CD4-positive, alpha-beta T cell (primary cell): ENCODE measurements around the gene OR6K6. TPM values are rescaled to one million over a fixed set of nuclear protein-coding genes. Genes with fewer than 3 reads are reported as not detected.

Experiments used
- ATAC-seq: fragments of 200-7000 bp; cut with Tn5 transposase; one replicate; pipeline ENCODE4 v1.10.0; 2022; ENCODE audit warnings: mild to moderate bottlenecking; ENCODE audit not compliant: poor library complexity
- CTCF ChIA-PET: fragments of 350-600 bp; sonication (Branson Sonifier 250); formaldehyde crosslinking; loops from one replicate; lab custom pipeline; 2021; ENCODE audit warnings: antibody characterized with exemption, inconsistent platforms; lab: Charles Lee
- POLR2A ChIA-PET: fragments of 350-600 bp; sonication (Branson Sonifier 250); formaldehyde crosslinking; loops from one replicate; lab custom pipeline; 2021; ENCODE audit warnings: antibody characterized with exemption, inconsistent platforms; lab: Charles Lee
- DNase-seq, 14 experiments: peaks; one replicate each; pipeline ENCODE4 v3.0.0-alpha.2; 2013 to 2020; ENCODE audit warnings: mixed read lengths in 2 of 14
- H3K27ac ChIP-seq, 2 donors: one replicate each; pipeline versions ENCODE4 v1.5.1 to v1.7.0; 2013; ENCODE audit warnings: low read length in 2 of 2, low read depth in 1 of 2, mild to moderate bottlenecking in 1 of 2
- H3K27me3 ChIP-seq, 2 experiments: 1 replicate in 1 of 2; 2 replicates in 1 of 2; pipeline versions ENCODE4 v1.6.1 to v1.7.0; 2013; ENCODE audit warnings: low read length in 2 of 2, control low read depth in 1 of 2, mild to moderate bottlenecking in 1 of 2, moderate library complexity in 1 of 2; ENCODE audit not compliant: insufficient read depth in 2 of 2, control insufficient read depth in 1 of 2
- H3K36me3 ChIP-seq: one replicate; pipeline ENCODE4 v1.6.1; 2013; ENCODE audit warnings: low read length, control low read depth; ENCODE audit not compliant: insufficient read depth
- H3K4me1 ChIP-seq: one replicate; pipeline ENCODE4 v1.6.1; 2013; ENCODE audit warnings: low read length, control low read depth; ENCODE audit not compliant: insufficient read depth
- H3K4me3 ChIP-seq: one replicate; pipeline ENCODE4 v1.5.1; 2013; ENCODE audit warnings: mild to moderate bottlenecking, low read length, moderate library complexity
- H3K9me3 ChIP-seq, 2 experiments: 1 replicate in 1 of 2; 2 replicates in 1 of 2; pipeline versions ENCODE4 v1.6.1 to v1.7.0; 2013; ENCODE audit warnings: low read length in 2 of 2, mild to moderate bottlenecking in 2 of 2, control low read depth in 1 of 2, moderate library complexity in 1 of 2; ENCODE audit not compliant: control insufficient read depth in 1 of 2, insufficient read depth in 1 of 2
- H3K27ac Mint-ChIP-seq: one replicate; pipeline ENCODE4 v1.8.0; 2020; ENCODE audit warnings: mixed read lengths
- H3K27me3 Mint-ChIP-seq: one replicate; pipeline ENCODE4 v1.8.0; 2021; ENCODE audit warnings: mixed read lengths
- H3K36me3 Mint-ChIP-seq: one replicate; pipeline ENCODE4 v1.8.0; 2021; ENCODE audit warnings: low read depth, mixed read lengths
- H3K4me1 Mint-ChIP-seq: one replicate; pipeline ENCODE4 v1.8.0; 2021; ENCODE audit warnings: low read depth, mixed read lengths
- H3K4me3 Mint-ChIP-seq: one replicate; pipeline ENCODE4 v1.8.0; 2020; ENCODE audit warnings: mild to moderate bottlenecking, mixed read lengths
- H3K9me3 Mint-ChIP-seq: one replicate; pipeline ENCODE4 v1.8.0; 2020; ENCODE audit warnings: mixed read lengths
- intact Hi-C, 2 experiments: fragments of 100-400 bp; cut with DNase I in 1 of 2; cut with micrococcal nuclease in 1 of 2; formaldehyde crosslinking; loops; one replicate each; pipeline versions ENCODE4 v1.15.1 to v1.9.0; 2023 to 2025; cut with DNase I, micrococcal nuclease
- total RNA-seq, 174 experiments: library from RNA in 2 of 174; stranded (reverse) in 2 of 174; gene quantifications; one replicate each; pipeline ENCODE4 v1.2.3 and lab custom pipeline; 2021 to 2026
- TF ChIP-seq, protein P1 (sequence below): fragments of 200-600 bp; IDR thresholded peaks from one replicate; pipeline ENCODE4 v1.8.0; 2022; ENCODE audit warnings: antibody characterized with exemption, mild to moderate bottlenecking

OR6K6 gene
- total RNA-seq, 2 experiments from 2014 or later: not detected

DNA sequence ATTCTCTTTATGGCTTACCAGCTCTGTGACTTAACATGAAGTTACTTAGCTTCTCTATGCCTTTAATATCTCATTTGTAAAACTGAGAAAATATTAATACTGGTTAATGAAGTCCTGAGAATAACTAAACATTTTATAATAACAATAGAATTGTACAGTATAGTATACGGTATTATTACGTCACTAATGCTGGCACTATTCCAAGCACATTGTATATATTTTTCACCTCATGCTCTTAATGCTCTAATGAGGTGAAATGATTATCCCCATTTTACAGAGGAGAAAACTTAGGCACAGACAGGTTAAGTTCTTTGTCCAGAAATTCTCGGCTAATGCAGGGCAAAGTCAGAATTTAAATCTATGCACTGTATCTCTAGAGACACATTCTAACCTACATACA is 34.9 kb upstream of the OR6K6 start:
- DNase-seq: no peak
- H3K4me3 ChIP-seq: no peak overlapping the region
- Mint-ChIP-seq H3K36me3 (no peaks in the 10 kb centered on the region), H3K27ac (no peak overlapping the region), H3K4me3 (no peak overlapping the region), H3K27me3 (peaks cover 38% of the 10 kb centered on the region), H3K4me1 (no peaks in the 10 kb centered on the region), H3K9me3 (no peaks in the 10 kb centered on the region)
- no peaks in the 10 kb centered on the region for H3K4me1 ChIP-seq
- CTCF ChIA-PET: no interaction called here
- no peak for ATAC-seq
- intact Hi-C loops: no loop called here
- POLR2A ChIA-PET: no interaction called here
- no peaks in the 10 kb centered on the region for H3K9me3 ChIP-seq
- TF ChIP-seq, protein P1, sequence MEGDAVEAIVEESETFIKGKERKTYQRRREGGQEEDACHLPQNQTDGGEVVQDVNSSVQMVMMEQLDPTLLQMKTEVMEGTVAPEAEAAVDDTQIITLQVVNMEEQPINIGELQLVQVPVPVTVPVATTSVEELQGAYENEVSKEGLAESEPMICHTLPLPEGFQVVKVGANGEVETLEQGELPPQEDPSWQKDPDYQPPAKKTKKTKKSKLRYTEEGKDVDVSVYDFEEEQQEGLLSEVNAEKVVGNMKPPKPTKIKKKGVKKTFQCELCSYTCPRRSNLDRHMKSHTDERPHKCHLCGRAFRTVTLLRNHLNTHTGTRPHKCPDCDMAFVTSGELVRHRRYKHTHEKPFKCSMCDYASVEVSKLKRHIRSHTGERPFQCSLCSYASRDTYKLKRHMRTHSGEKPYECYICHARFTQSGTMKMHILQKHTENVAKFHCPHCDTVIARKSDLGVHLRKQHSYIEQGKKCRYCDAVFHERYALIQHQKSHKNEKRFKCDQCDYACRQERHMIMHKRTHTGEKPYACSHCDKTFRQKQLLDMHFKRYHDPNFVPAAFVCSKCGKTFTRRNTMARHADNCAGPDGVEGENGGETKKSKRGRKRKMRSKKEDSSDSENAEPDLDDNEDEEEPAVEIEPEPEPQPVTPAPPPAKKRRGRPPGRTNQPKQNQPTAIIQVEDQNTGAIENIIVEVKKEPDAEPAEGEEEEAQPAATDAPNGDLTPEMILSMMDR: no peak
- no peaks in the 10 kb centered on the region for H3K36me3 ChIP-seq
- H3K27me3 ChIP-seq: peaks cover 3 to 4% of the 10 kb centered on the region in 2 experiments
- H3K27ac ChIP-seq: no peak overlapping the region

DNA sequence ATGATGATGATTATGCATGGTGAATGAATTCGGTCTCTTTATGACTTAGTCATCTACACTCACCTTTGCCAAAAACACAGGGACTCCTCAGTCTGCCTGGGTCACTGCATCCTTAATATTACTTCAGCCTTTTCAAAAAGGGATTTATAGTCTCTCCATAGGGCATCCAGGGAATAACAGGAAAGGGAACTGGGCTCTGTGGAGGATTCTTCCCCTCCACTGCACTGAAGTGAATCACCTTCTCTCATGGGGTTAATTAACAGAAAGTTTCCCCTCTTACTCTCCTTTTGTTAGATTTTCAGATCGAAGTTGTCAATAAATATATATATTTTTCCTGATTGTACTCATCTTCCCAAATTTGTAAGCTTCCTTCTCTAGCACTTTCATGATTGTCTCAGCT is 33.9 kb upstream of the OR6K6 start, which contains the start of gene OR6K3:
TSS of gene OR6K3 (minus strand) at position 101 of the 400 bp plus-strand sequence. CDS start 2,605 bp downstream, outside the sequence.
- no peaks in the 10 kb centered on the region for H3K9me3 ChIP-seq
- H3K4me1 Mint-ChIP-seq: no peaks in the 10 kb centered on the region
- H3K4me1 ChIP-seq: no peaks in the 10 kb centered on the region
- no peak within 1 kb of the TSS for H3K27ac Mint-ChIP-seq
- POLR2A ChIA-PET: no interaction called here
- H3K27me3 ChIP-seq: peaks cover 0 to 4% of the 10 kb centered on the region in 2 experiments
- H3K27me3 Mint-ChIP-seq: peaks cover 40% of the 10 kb centered on the region
- intact Hi-C loops: no loop called here
- H3K36me3 ChIP-seq: no peaks in the 10 kb centered on the region
- DNase-seq (no peak), ATAC-seq (no peak)
- H3K4me3 Mint-ChIP-seq: no peak within 1 kb of the TSS
- CTCF ChIA-PET: no interaction called here
- H3K36me3 Mint-ChIP-seq: no peaks in the 10 kb centered on the region
- H3K4me3 ChIP-seq: no peak within 1 kb of the TSS
- TF ChIP-seq, protein P1: no peak
- no peak within 1 kb of the TSS for H3K27ac ChIP-seq
- no peaks in the 10 kb centered on the region for H3K9me3 Mint-ChIP-seq

DNA sequence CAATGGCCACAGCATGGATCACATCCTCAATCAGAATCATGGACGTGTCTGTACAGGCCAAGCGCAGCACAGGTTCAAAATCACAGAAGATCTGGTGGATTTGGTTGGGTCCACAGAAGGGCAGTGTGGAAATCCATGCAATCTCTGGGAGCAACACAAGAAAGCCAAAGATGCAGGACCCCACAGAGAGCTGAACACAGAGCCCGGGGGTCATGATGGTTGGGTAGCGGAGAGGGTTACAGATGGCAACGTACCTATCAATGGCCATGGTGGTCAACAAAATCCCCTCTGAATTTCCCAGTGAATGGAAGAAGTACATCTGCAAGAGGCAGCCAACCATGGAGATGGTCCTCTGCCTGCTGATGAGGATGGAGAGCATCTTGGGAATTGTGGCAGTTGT is 30.1 kb upstream of the OR6K6 start:
- Histone ChIP-seq H3K4me3 (no peak overlapping the region), H3K4me1 (no peaks in the 10 kb centered on the region), H3K36me3 (no peaks in the 10 kb centered on the region), H3K27ac (no peak overlapping the region), H3K27me3 (peaks cover 0 to 4% of the 10 kb centered on the region in 2 experiments), H3K9me3 (no peaks in the 10 kb centered on the region)
- H3K4me3 Mint-ChIP-seq: no peak overlapping the region
- DNase-seq (no peak), ATAC-seq (no peak)
- H3K9me3 Mint-ChIP-seq: no peaks in the 10 kb centered on the region
- intact Hi-C loops: no loop called here
- H3K27me3 Mint-ChIP-seq: peaks cover 33% of the 10 kb centered on the region
- POLR2A ChIA-PET: no interaction called here
- H3K4me1 Mint-ChIP-seq: no peaks in the 10 kb centered on the region
- CTCF ChIA-PET: no interaction called here
- no peak overlapping the region for H3K27ac Mint-ChIP-seq
- TF ChIP-seq, protein P1: no peak
- H3K36me3 Mint-ChIP-seq: no peaks in the 10 kb centered on the region
